Loucy (cell line): Measurements from ENCODE around the gene SFXN5.
A peak's percentile ranks its signal among the peaks of the same experiment; 100 is the strongest.

Source experiments
- H2AFZ ChIP-seq: fragments of 200-600 bp; sonication (generic); 2 replicates; pipeline ENCODE4 v1.6.0; 2016; ENCODE audit warnings: antibody characterized with exemption, mild to moderate bottlenecking, low read length, moderate library complexity
- H3F3A ChIP-seq: fragments of 200-600 bp; 2 replicates; pipeline ENCODE4 v1.6.0; 2016; ENCODE audit warnings: antibody characterized with exemption, low read depth, mild to moderate bottlenecking
- H3K27me3 ChIP-seq: fragments of 200-600 bp; sonication (generic); 2 replicates; pipeline ENCODE4 v1.6.1; 2014; ENCODE audit warnings: low read length, mild to moderate bottlenecking; ENCODE audit not compliant: insufficient read depth, poor library complexity, severe bottlenecking
- H3K36me3 ChIP-seq: fragments of 200-600 bp; sonication (generic); 2 replicates; pipeline ENCODE4 v1.6.1; 2016; ENCODE audit warnings: low read length; ENCODE audit not compliant: insufficient read depth
- H3K4me1 ChIP-seq: fragments of 200-600 bp; sonication (generic); 2 replicates; pipeline ENCODE4 v1.5.1; 2014; ENCODE audit warnings: low read length, mild to moderate bottlenecking; ENCODE audit not compliant: insufficient read depth, poor library complexity, severe bottlenecking
- H3K4me2 ChIP-seq: fragments of 200-600 bp; sonication (generic); 2 replicates; pipeline ENCODE4 v1.6.0; 2014; ENCODE audit warnings: antibody characterized with exemption, low read length, low read depth, mild to moderate bottlenecking; ENCODE audit not compliant: poor library complexity, severe bottlenecking
- H3K4me3 ChIP-seq: fragments of 200-600 bp; sonication (generic); 2 replicates; pipeline ENCODE4 v1.5.1; 2014; ENCODE audit warnings: low read length, mild to moderate bottlenecking, mixed read lengths; ENCODE audit not compliant: poor library complexity, severe bottlenecking
- H3K79me2 ChIP-seq: fragments of 200-600 bp; sonication (generic); 2 replicates; pipeline ENCODE4 v1.6.1; 2014; ENCODE audit warnings: low read length; ENCODE audit not compliant: insufficient read depth
- H3K9ac ChIP-seq: fragments of 200-600 bp; sonication (generic); 2 replicates; pipeline ENCODE4 v1.6.0; 2014; ENCODE audit warnings: mild to moderate bottlenecking, low read depth, low read length, moderate library complexity; ENCODE audit not compliant: poor library complexity, severe bottlenecking
- H3K9me2 ChIP-seq: fragments of 200-600 bp; sonication (generic); replicated peaks from 2 replicates; pipeline ENCODE4 v1.6.1; 2016; ENCODE audit warnings: low read depth, low read length, mixed read lengths
- H3K9me3 ChIP-seq: fragments of 200-600 bp; sonication (generic); 2 replicates; pipeline ENCODE4 v1.6.1; 2014; ENCODE audit warnings: mild to moderate bottlenecking, antibody characterized with exemption, low read length, low read depth; ENCODE audit not compliant: insufficient read depth
- H4K20me1 ChIP-seq: fragments of 200-600 bp; sonication (generic); 2 replicates; pipeline ENCODE4 v1.6.0; 2014; ENCODE audit warnings: antibody characterized with exemption, low read length, mild to moderate bottlenecking; ENCODE audit not compliant: insufficient read depth, poor library complexity, severe bottlenecking
- CTCF ChIP-seq: fragments of 200-600 bp; sonication (generic); conservative IDR thresholded peaks from 2 replicates; pipeline ENCODE4 v1.5.1; 2014; ENCODE audit warnings: mild to moderate bottlenecking, antibody characterized with exemption, low read length
- EZH2phosphoT487 ChIP-seq: fragments of 200-600 bp; IDR thresholded peaks from 2 replicates; pipeline ENCODE4 v1.6.1; 2018; ENCODE audit warnings: antibody characterized with exemption, mild to moderate bottlenecking, moderate library complexity, borderline replicate concordance

Gene SFXN5

GRCh38 chr2:73063472-73063871, 8.0 kb downstream of the SFXN5 start:
- no peaks in the 10 kb centered on the region; the same call in 1 of the 2 replicates for H3K36me3 ChIP-seq
- H3K9ac ChIP-seq = peak overlapping the region; percentile 27
- peaks cover 77% of the 10 kb centered on the region for H3K79me2 ChIP-seq
- no peak for TF ChIP-seq CTCF
- TF ChIP-seq EZH2phosphoT487 = no peak
- no peaks in the 10 kb centered on the region for H3K9me3 ChIP-seq
- no peaks in the 10 kb centered on the region for H3K27me3 ChIP-seq
- no peak overlapping the region for H3K4me3 ChIP-seq
- H2AFZ ChIP-seq = no peak overlapping the region
- no peaks in the 10 kb centered on the region for H3K9me2 ChIP-seq
- H3K4me2 ChIP-seq = no peak overlapping the region
- peaks cover 28% of the 10 kb centered on the region for H3K4me1 ChIP-seq
- no peaks in the 10 kb centered on the region for H3F3A ChIP-seq
- H4K20me1 ChIP-seq = peaks cover 22% of the 10 kb centered on the region

GRCh38 chr2:73059106-73059505, 12.4 kb downstream of the SFXN5 start:
- peaks cover 38% of the 10 kb centered on the region for H3K79me2 ChIP-seq
- no peak overlapping the region for H3K9ac ChIP-seq
- H3K36me3 ChIP-seq = peaks cover 26% of the 10 kb centered on the region; the same call in 1 of the 2 replicates
- H3K4me1 ChIP-seq = peaks cover 3% of the 10 kb centered on the region
- H3K9me2 ChIP-seq = no peaks in the 10 kb centered on the region
- no peak overlapping the region for H3K4me2 ChIP-seq
- no peaks in the 10 kb centered on the region for H3K27me3 ChIP-seq
- no peaks in the 10 kb centered on the region for H3F3A ChIP-seq
- no peaks in the 10 kb centered on the region for H4K20me1 ChIP-seq
- H2AFZ ChIP-seq = no peak overlapping the region
- no peak overlapping the region for H3K4me3 ChIP-seq
- peaks cover 8% of the 10 kb centered on the region; the same call in 1 of the 2 replicates for H3K9me3 ChIP-seq
- TF ChIP-seq CTCF (no peak), EZH2phosphoT487 (no peak)

DNA sequence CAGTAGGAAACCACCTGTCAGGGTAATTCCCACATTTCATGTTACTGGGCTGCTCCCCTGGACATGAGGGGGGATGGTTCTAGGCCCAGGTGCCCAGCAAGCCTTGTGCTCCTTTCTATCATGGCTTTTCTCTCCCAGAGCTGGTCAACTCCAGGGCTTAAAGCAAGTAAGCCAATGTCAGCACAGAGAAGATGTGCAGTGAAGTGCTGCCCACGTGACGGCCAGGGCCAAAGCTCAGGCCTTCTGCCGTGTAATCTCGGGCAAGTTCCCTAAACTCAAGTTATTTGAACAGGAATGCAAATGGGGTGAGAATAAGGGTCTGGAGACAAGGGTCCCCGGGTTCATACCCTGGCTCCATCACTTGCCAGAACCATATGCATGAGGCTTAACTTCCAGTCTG, 16.5 kb downstream of the SFXN5 start:
- peaks cover 16% of the 10 kb centered on the region for H3K79me2 ChIP-seq
- no peak overlapping the region for H3K4me3 ChIP-seq
- H3K27me3 ChIP-seq = no peaks in the 10 kb centered on the region
- no peaks in the 10 kb centered on the region for H4K20me1 ChIP-seq
- no peaks in the 10 kb centered on the region for H3F3A ChIP-seq
- peaks cover 8% of the 10 kb centered on the region; the same call in 1 of the 2 replicates for H3K9me3 ChIP-seq
- TF ChIP-seq CTCF (no peak), EZH2phosphoT487 (no peak)
- H3K9me2 ChIP-seq = no peaks in the 10 kb centered on the region
- H3K4me1 ChIP-seq = no peaks in the 10 kb centered on the region
- no peak overlapping the region for H3K4me2 ChIP-seq
- H2AFZ ChIP-seq = no peak overlapping the region
- no peak overlapping the region for H3K9ac ChIP-seq
- peaks cover 30% of the 10 kb centered on the region; the same call in 1 of the 2 replicates for H3K36me3 ChIP-seq
